SK-N-SH (cell line): ENCODE results near the gene ADM. TPM values are rescaled to one million over a fixed set of nuclear protein-coding genes. Genes with fewer than 3 reads are reported as not detected.
A peak's percentile ranks its signal among the peaks of the same experiment; 100 is the strongest.

Experiments used
- CTCF ChIA-PET: fragments of 300-600, 350-600 bp; formaldehyde crosslinking; extraction: SDS; loops from one replicate; lab custom pipeline; 2021; lab: Yijun Ruan, JAX
- POLR2A ChIA-PET: fragments of 350-600 bp; sonication (Branson Sonifier 250); formaldehyde crosslinking; extraction: SDS; loops from one replicate; lab custom pipeline; 2020; ENCODE audit warnings: antibody characterized with exemption, inconsistent platforms; lab: Yijun Ruan, JAX
- DNase-seq: peaks from one replicate; pipeline ENCODE4 v3.0.0; 2012
- H2AFZ ChIP-seq: fragments of 200-600 bp; sonication (generic); 2 replicates; pipeline ENCODE4 v1.8.1; 2016; ENCODE audit warnings: antibody characterized with exemption, mild to moderate bottlenecking, low read depth
- H3F3A ChIP-seq: fragments of 200-600 bp; sonication (generic); replicated peaks from 2 replicates; pipeline ENCODE3; 2016; ENCODE audit warnings: antibody characterized with exemption, mild to moderate bottlenecking; ENCODE audit not compliant: insufficient read depth
- H3K27ac ChIP-seq, 2 experiments: fragments of 200-500 bp in 1 of 2; fragments of 200-600 bp in 1 of 2; sonication (Bioruptor generic) in 1 of 2; sonication (generic), shearing (Covaris generic) in 1 of 2; 2 replicates each; pipeline versions ENCODE4 v1.5.1 to v1.6.1; 2014 to 2016; ENCODE audit warnings: low read depth in 2 of 2, inconsistent platforms in 1 of 2, low read length in 1 of 2, mild to moderate bottlenecking in 1 of 2, mixed read lengths in 1 of 2
- H3K27me3 ChIP-seq: fragments of 200-600 bp; sonication (generic), shearing (Covaris generic); 2 replicates; pipeline ENCODE4 v1.6.1; 2016; ENCODE audit warnings: mixed run types; ENCODE audit not compliant: insufficient read depth
- H3K36me3 ChIP-seq, 2 experiments: fragments of 200-500 bp in 1 of 2; fragments of 200-600 bp in 1 of 2; sonication (Bioruptor generic) in 1 of 2; sonication (generic) in 1 of 2; replicated peaks in 1 of 2; 2 replicates each; pipeline versions ENCODE3 to v1.5.1; 2014 to 2016; ENCODE audit warnings: low read length in 1 of 2, mild to moderate bottlenecking in 1 of 2; ENCODE audit not compliant: insufficient read depth in 2 of 2, control insufficient read depth in 1 of 2
- H3K4me1 ChIP-seq, 2 experiments: fragments of 200-500 bp in 1 of 2; fragments of 200-600 bp in 1 of 2; sonication (Bioruptor generic) in 1 of 2; sonication (generic), shearing (Covaris generic) in 1 of 2; 2 replicates each; pipeline versions ENCODE4 v1.5.1 to v1.6.1; 2014 to 2016; ENCODE audit warnings: low read depth in 1 of 2, low read length in 1 of 2, mixed run types in 1 of 2; ENCODE audit not compliant: insufficient read depth in 2 of 2, control insufficient read depth in 1 of 2
- H3K4me2 ChIP-seq: fragments of 200-600 bp; sonication (generic), shearing (Covaris generic); 2 replicates; pipeline ENCODE4 v1.6.1; 2017; ENCODE audit warnings: mixed run types
- H3K4me3 ChIP-seq, 2 experiments: fragments of 200-500 bp in 1 of 2; fragments of 200-600 bp in 1 of 2; sonication (Bioruptor generic) in 1 of 2; sonication (generic), shearing (Covaris generic) in 1 of 2; 2 replicates each; pipeline versions ENCODE4 v1.5.1 to v1.8.1; 2014 to 2016; ENCODE audit warnings: low read depth in 2 of 2, inconsistent platforms in 1 of 2, low read length in 1 of 2, mild to moderate bottlenecking in 1 of 2, mixed read lengths in 1 of 2, moderate library complexity in 1 of 2
- H3K79me2 ChIP-seq: fragments of 200-600 bp; sonication (generic); 2 replicates; pipeline ENCODE4 v1.8.1; 2017; ENCODE audit warnings: mild to moderate bottlenecking; ENCODE audit not compliant: insufficient read depth
- H3K9ac ChIP-seq: fragments of 200-600 bp; sonication (generic); 2 replicates; pipeline ENCODE4 v1.6.1; 2017; ENCODE audit warnings: mixed run types
- H3K9me2 ChIP-seq: fragments of 200-600 bp; sonication (generic); 2 replicates; pipeline ENCODE4 v1.6.1; 2017; ENCODE audit warnings: mixed run types
- H3K9me3 ChIP-seq: fragments of 200-600 bp; sonication (generic); 2 replicates; pipeline ENCODE4 v1.6.1; 2017; ENCODE audit warnings: mixed run types, mild to moderate bottlenecking, moderate library complexity
- H4K20me1 ChIP-seq: fragments of 200-600 bp; sonication (generic); 2 replicates; pipeline ENCODE4 v1.6.1; 2017; ENCODE audit warnings: mild to moderate bottlenecking, mixed run types; ENCODE audit not compliant: insufficient read depth
- FOSL2 ChIP-seq: IDR thresholded peaks from 2 replicates; pipeline ENCODE4 v1.4.0; 2012; ENCODE audit warnings: low read depth, mild to moderate bottlenecking, moderate library complexity, borderline replicate concordance
- FOXM1 ChIP-seq: IDR thresholded peaks from 2 replicates; pipeline ENCODE4 v1.4.0; 2012; ENCODE audit warnings: low read depth, mild to moderate bottlenecking
- GABPA ChIP-seq: IDR thresholded peaks from 2 replicates; pipeline ENCODE4 v1.4.0; 2012; ENCODE audit warnings: low read depth, mild to moderate bottlenecking
- MAX ChIP-seq: IDR thresholded peaks from 2 replicates; pipeline ENCODE4 v1.4.0; 2012; ENCODE audit warnings: low read depth
- MXI1 ChIP-seq: IDR thresholded peaks from 2 replicates; pipeline ENCODE4 v1.6.1; 2012; ENCODE audit warnings: mild to moderate bottlenecking, low read depth, low read length, improper control_type of control experiment
- NFIC ChIP-seq: IDR thresholded peaks from 2 replicates; pipeline ENCODE4 v1.4.0; 2012; ENCODE audit warnings: borderline replicate concordance
- NRF1 ChIP-seq: IDR thresholded peaks from 2 replicates; pipeline ENCODE4 v1.6.1; 2012; ENCODE audit warnings: low read depth, mild to moderate bottlenecking, low read length
- RAD21 ChIP-seq: IDR thresholded peaks from 2 replicates; pipeline ENCODE4 v1.6.1; 2012; ENCODE audit warnings: mild to moderate bottlenecking, low read length
- RCOR1 ChIP-seq: fragments of 150-350 bp; IDR thresholded peaks from 2 replicates; pipeline ENCODE4 v1.6.1; 2017; ENCODE audit warnings: antibody characterized with exemption, low read length
- REST ChIP-seq: IDR thresholded peaks from 2 replicates; pipeline ENCODE4 v1.6.1; 2012; ENCODE audit warnings: mild to moderate bottlenecking, low read depth, low read length, moderate library complexity
- RFX5 ChIP-seq: IDR thresholded peaks from 2 replicates; pipeline ENCODE4 v1.6.1; 2012; ENCODE audit warnings: mild to moderate bottlenecking, improper control_type of control experiment, low read length
- SIN3A ChIP-seq: IDR thresholded peaks from 2 replicates; pipeline ENCODE4 v1.6.1; 2012; ENCODE audit warnings: low read depth, mild to moderate bottlenecking, low read length, moderate library complexity, borderline replicate concordance
- TEAD4 ChIP-seq: IDR thresholded peaks from 2 replicates; pipeline ENCODE4 v1.4.0; 2012; ENCODE audit warnings: mild to moderate bottlenecking, borderline replicate concordance; ENCODE audit not compliant: insufficient read depth
- USF2 ChIP-seq: fragments of 150-350 bp; IDR thresholded peaks from 2 replicates; pipeline ENCODE4 v1.6.1; 2017; ENCODE audit warnings: antibody characterized with exemption, low read length, low read depth, borderline replicate concordance
- WGBS: methylation state at CpG from one replicate; pipeline ENCODE4 v1.1.6; 2017; ENCODE audit warnings: low lambda C conversion rate; 5-methylcytosine and 5-hydroxymethylcytosine counted together
- polyA plus RNA-seq, 3 experiments: library from polyadenylated mRNA; depleted of rRNA; stranded (reverse); fragments of >200 nt; gene quantifications; 2 replicates each; pipeline ENCODE4 v1.2.3, GENCODE V29; 2012

Gene ADM
- polyA plus RNA-seq, 1 of the 3 experiments (the other 2 are of a cell fraction): 50.6 TPM

GRCh38 chr11:10307400-10308200 is 2.7 kb downstream of the ADM start (continued):
- TF ChIP-seq REST: no peak
- TF ChIP-seq FOXM1: 0 out of 2 replicates have a peak, but pooled peaks have one; percentile 29
- TF ChIP-seq MXI1: peak; percentile 49; the same call in 1 of the 2 replicates
- TF ChIP-seq RAD21: peak; percentile 84
- TF ChIP-seq TEAD4: no peak
- TF ChIP-seq NFIC: no peak
- TF ChIP-seq FOSL2: peak; percentile 69; the same call in 1 of the 2 replicates
- TF ChIP-seq RCOR1: 0 out of 2 replicates have a peak, but pooled peaks have one; percentile 39
- no peak for TF ChIP-seq USF2
- peak; percentile 80; the same call in 1 of the 2 replicates for TF ChIP-seq MAX
- peak; percentile 69; the same call in 1 of the 2 replicates for TF ChIP-seq SIN3A
- no peak for TF ChIP-seq RFX5

- Histone ChIP-seq H3K27me3 (no peaks in the 10 kb centered on the region), H3K36me3 (peaks cover 0 to 5% of the 10 kb centered on the region in 2 experiments), H3K4me3 (peak overlapping the region; percentile 66 to 87), H3K9me3 (no peaks in the 10 kb centered on the region), H4K20me1 (peaks cover 10% of the 10 kb centered on the region; the same call in 1 of the 2 replicates), H3K27ac (peak overlapping the region; percentile 75 to 79), H3K9me2 (no peaks in the 10 kb centered on the region), H3K4me2 (peak overlapping the region; percentile 98), H3K4me1 (peaks cover 7 to 36% of the 10 kb centered on the region in 2 experiments), H2AFZ (peak overlapping the region; percentile 89), H3K79me2 (peaks cover 23% of the 10 kb centered on the region; the same call in 1 of the 2 replicates), H3F3A (peaks cover 17% of the 10 kb centered on the region), H3K9ac (peak overlapping the region; percentile 75)
- no peak for DNase-seq
- 38% methylated on average over 16 of the region's 16 CpGs for WGBS
- ChIA-PET POLR2A (interaction anchor here (1.0 to 1.2 kb wide), 4 partner anchors 98 to 735 kb away, joined by 3 to 4 read pairs (median 4); partner anchors contain the start of gene WEE1), CTCF (interaction anchor here (0.5 to 9.2 kb wide), 54 partner anchors 10 to 822 kb away, joined by 3 to 104 read pairs (median 4); partner anchors contain the start of gene RNF141)
- 0 out of 2 replicates have a peak, but pooled peaks have one; percentile 6 for TF ChIP-seq RCOR1
- TF ChIP-seq GABPA: 0 out of 2 replicates have a peak, but pooled peaks have one; percentile 27
- TF ChIP-seq NRF1: no peak
These were observed 3.5 kb downstream of the ADM start for GRCh38 chr11:10308201-10308954.
